Tibial nerve (tissue), 4 donors: ENCODE data around the gene DPP10.

Experiments
- CTCF ChIP-seq, 5 experiments: fragments of 200-600 bp in 3 of 5; fragments of 450-650 bp in 2 of 5; sonication (generic) in 3 of 5; IDR thresholded peaks; one replicate each; pipeline ENCODE4 v1.5.1; 2016 to 2019; ENCODE audit warnings: antibody characterized with exemption in 5 of 5, mild to moderate bottlenecking in 3 of 5, moderate library complexity in 2 of 5
- EP300 ChIP-seq, 2 donors: sonication (generic); formaldehyde crosslinking; IDR thresholded peaks; one replicate each; pipeline ENCODE4 v1.6.1; 2017; ENCODE audit warnings: antibody characterized with exemption in 2 of 2, mild to moderate bottlenecking in 1 of 2
- POLR2A ChIP-seq, 2 donors: fragments of 450-650 bp; IDR thresholded peaks; one replicate each; pipeline ENCODE4 v1.6.1; 2017; ENCODE audit warnings: antibody characterized with exemption in 2 of 2, mild to moderate bottlenecking in 2 of 2, moderate library complexity in 2 of 2

DNA sequence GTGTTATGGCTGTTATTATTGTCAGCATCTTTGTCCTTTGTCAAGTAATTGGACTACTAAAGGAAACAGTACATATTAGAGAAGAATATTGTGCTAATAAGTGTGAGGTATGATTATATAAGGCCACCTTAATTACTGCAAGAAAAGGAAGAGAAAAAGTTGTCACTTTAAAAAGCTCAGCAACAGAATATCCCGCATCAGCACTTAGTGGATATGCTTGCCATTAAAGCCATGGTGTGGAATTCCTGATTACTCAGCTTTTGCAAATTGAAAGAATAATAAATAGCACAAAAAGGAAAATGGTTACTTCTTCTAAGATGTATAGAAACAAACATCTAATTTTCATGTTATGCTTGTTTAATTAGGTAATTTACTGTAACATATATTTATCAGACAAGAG, 347.5 kb downstream of the DPP10 start:
- no peak for TF ChIP-seq CTCF (IDR thresholded peaks at IDR 0.05)
- TF ChIP-seq EP300 (IDR thresholded peaks at IDR 0.05): no peak
- no peak for TF ChIP-seq POLR2A (IDR thresholded peaks at IDR 0.05)
